HL-60 (cell line): Measurements from ENCODE around the gene PLA2G4C.
A peak's percentile ranks its signal among the peaks of the same experiment; 100 is the strongest.

Experiments
- DNase-seq, 2 experiments: peaks; one replicate each; pipeline ENCODE4 v3.0.0-alpha.2; 2010 to 2020; ENCODE audit warnings: low read depth in 1 of 2, low spot score in 1 of 2
- H3K27ac ChIP-seq: fragments of 250-450 bp; sonication (Bioruptor Pico); replicated peaks from 2 replicates; pipeline ENCODE4 v1.5.1; 2020; ENCODE audit warnings: mild to moderate bottlenecking, moderate library complexity
- H3K27me3 ChIP-seq: fragments of 250-450 bp; sonication (Bioruptor Pico); 2 replicates; pipeline ENCODE4 v1.5.1; 2021; ENCODE audit warnings: mild to moderate bottlenecking, moderate library complexity; ENCODE audit not compliant: insufficient read depth, poor library complexity, severe bottlenecking
- H3K4me3 ChIP-seq: replicated peaks from 2 replicates; pipeline ENCODE4 v1.5.1; 2011; ENCODE audit warnings: mild to moderate bottlenecking, control low read depth, low read length; ENCODE audit not compliant: insufficient read depth
- GABPA ChIP-seq: IDR thresholded peaks from 2 replicates; pipeline ENCODE4 v1.6.1; 2012; ENCODE audit warnings: low read depth
- POLR2AphosphoS5 ChIP-seq: IDR thresholded peaks from 2 replicates; pipeline ENCODE4 v1.6.1; 2012; ENCODE audit warnings: low read depth
- SPI1 ChIP-seq: IDR thresholded peaks from 2 replicates; pipeline ENCODE4 v1.6.1; 2012; ENCODE audit warnings: low read depth, mild to moderate bottlenecking, borderline replicate concordance
- TF ChIP-seq, protein P1 (sequence below): IDR thresholded peaks from 2 replicates; pipeline ENCODE4 v1.6.1; 2012; ENCODE audit warnings: low read depth; ENCODE audit not compliant: insufficient replicate concordance
- TF ChIP-seq, protein P2 (sequence below): IDR thresholded peaks from one replicate; pipeline ENCODE4 v1.5.1; 2011; ENCODE audit warnings: low read length, control low read depth, inconsistent platforms; ENCODE audit not compliant: insufficient read depth

Gene PLA2G4C

DNA sequence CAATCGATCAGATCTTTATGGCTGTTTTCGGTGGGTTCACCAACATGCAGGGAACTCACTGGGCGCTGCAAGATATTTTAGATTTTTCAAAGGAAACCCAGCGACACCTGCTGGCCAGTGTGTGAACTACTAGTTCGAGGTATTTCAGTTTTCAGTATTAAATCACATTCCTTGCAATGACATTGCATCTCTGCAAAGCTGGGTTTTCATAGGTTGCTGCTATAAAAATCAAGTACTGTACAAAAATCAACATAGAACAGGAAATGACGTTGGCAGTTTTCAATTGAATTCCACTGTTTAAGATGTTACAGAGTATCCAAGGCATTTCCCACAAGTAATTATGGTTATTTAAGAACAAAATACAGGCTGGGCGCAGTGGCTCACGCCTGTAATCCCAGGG lies 41.9 kb upstream of the PLA2G4C start:
- Histone ChIP-seq H3K4me3 (no peak overlapping the region), H3K27ac (no peak overlapping the region), H3K27me3 (no peaks in the 10 kb centered on the region)
- DNase-seq: peak in 1 of 2 experiments; percentile 34
- no peak for TF ChIP-seq GABPA
- TF ChIP-seq, protein P1, sequence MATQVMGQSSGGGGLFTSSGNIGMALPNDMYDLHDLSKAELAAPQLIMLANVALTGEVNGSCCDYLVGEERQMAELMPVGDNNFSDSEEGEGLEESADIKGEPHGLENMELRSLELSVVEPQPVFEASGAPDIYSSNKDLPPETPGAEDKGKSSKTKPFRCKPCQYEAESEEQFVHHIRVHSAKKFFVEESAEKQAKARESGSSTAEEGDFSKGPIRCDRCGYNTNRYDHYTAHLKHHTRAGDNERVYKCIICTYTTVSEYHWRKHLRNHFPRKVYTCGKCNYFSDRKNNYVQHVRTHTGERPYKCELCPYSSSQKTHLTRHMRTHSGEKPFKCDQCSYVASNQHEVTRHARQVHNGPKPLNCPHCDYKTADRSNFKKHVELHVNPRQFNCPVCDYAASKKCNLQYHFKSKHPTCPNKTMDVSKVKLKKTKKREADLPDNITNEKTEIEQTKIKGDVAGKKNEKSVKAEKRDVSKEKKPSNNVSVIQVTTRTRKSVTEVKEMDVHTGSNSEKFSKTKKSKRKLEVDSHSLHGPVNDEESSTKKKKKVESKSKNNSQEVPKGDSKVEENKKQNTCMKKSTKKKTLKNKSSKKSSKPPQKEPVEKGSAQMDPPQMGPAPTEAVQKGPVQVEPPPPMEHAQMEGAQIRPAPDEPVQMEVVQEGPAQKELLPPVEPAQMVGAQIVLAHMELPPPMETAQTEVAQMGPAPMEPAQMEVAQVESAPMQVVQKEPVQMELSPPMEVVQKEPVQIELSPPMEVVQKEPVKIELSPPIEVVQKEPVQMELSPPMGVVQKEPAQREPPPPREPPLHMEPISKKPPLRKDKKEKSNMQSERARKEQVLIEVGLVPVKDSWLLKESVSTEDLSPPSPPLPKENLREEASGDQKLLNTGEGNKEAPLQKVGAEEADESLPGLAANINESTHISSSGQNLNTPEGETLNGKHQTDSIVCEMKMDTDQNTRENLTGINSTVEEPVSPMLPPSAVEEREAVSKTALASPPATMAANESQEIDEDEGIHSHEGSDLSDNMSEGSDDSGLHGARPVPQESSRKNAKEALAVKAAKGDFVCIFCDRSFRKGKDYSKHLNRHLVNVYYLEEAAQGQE: no peak
- no peak for TF ChIP-seq POLR2AphosphoS5
- TF ChIP-seq, protein P2, sequence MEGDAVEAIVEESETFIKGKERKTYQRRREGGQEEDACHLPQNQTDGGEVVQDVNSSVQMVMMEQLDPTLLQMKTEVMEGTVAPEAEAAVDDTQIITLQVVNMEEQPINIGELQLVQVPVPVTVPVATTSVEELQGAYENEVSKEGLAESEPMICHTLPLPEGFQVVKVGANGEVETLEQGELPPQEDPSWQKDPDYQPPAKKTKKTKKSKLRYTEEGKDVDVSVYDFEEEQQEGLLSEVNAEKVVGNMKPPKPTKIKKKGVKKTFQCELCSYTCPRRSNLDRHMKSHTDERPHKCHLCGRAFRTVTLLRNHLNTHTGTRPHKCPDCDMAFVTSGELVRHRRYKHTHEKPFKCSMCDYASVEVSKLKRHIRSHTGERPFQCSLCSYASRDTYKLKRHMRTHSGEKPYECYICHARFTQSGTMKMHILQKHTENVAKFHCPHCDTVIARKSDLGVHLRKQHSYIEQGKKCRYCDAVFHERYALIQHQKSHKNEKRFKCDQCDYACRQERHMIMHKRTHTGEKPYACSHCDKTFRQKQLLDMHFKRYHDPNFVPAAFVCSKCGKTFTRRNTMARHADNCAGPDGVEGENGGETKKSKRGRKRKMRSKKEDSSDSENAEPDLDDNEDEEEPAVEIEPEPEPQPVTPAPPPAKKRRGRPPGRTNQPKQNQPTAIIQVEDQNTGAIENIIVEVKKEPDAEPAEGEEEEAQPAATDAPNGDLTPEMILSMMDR: peak; percentile 56
- no peak for TF ChIP-seq SPI1

DNA sequence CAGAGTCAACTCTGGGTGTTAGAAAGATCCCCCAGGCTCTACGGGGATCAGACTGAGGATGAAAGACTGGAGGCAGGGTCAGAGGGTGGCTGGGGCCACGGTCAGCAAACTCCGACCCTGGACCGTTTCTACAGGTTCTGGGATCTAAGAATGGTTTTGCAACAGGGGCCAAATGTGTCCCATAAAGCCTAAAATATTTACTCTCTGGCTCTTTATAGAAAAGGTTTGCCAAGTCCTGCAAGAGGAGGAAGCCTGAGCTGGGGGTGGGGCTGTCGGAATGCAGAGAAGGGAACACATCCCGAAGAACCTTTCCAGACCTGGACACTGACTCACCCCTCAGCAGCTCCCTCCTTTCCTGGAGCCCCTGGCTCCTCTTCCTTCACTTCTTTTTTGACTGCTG lies 38.8 kb upstream of the PLA2G4C start:
- Histone ChIP-seq H3K27ac (no peak overlapping the region), H3K4me3 (no peak overlapping the region), H3K27me3 (no peaks in the 10 kb centered on the region)
- TF ChIP-seq SPI1: no peak
- TF ChIP-seq POLR2AphosphoS5: no peak
- TF ChIP-seq, protein P1: no peak
- TF ChIP-seq, protein P2: no peak
- DNase-seq: no peak

DNA sequence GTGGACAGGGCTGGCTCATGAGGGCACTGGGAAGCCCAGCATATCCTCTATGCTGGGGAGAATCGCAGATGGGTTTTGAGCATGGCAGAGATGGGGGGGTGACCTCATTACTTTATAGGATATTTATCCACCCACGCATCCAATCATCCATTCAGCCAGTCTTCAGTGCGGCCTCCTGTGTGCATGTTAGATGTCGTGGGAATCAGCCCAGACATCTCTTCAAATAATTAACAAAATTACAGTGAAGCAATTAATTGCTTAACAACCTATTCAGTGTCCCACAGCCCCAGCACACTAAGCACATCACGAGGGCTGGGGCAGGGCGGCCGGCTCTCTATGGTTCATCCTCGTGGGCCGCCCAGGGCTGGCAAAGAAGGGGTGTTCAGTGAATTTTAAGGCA lies 38.0 kb upstream of the PLA2G4C start:
- H3K27ac ChIP-seq: no peak overlapping the region
- TF ChIP-seq SPI1: no peak
- no peak for TF ChIP-seq POLR2AphosphoS5
- TF ChIP-seq, protein P1: no peak
- TF ChIP-seq, protein P2: no peak
- no peak for TF ChIP-seq GABPA
- H3K27me3 ChIP-seq: no peaks in the 10 kb centered on the region
- H3K4me3 ChIP-seq: no peak overlapping the region
- no peak for DNase-seq
